HG03439 (cell line): ENCODE measurements around the gene CCDC33.
"Not testable (repeated sequence)": the region's sequence is repeated elsewhere in the genome, so short reads cannot be mapped to it uniquely, and the experiment has no call there.

Source experiments
- ATAC-seq: cut with Tn5 transposase; IDR thresholded peaks from one replicate; pipeline ENCODE4 v1.9.1; 2021; ENCODE audit warnings: mild to moderate bottlenecking, moderate library complexity; ENCODE audit not compliant: unreplicated experiment

Gene CCDC33

GRCh38 chr15:74332611-74333010 lies 96.5 kb downstream of the CCDC33 start:
- ATAC-seq = no peak

- no peak for ATAC-seq
Observed at GRCh38 chr15:74333093-74333492, 97.0 kb downstream of the CCDC33 start.

- no peak for ATAC-seq
Observed at GRCh38 chr15:74333662-74334061, 97.5 kb downstream of the CCDC33 start.

- no peak for ATAC-seq
Observed at GRCh38 chr15:74334127-74334526, 98.0 kb downstream of the CCDC33 start.

GRCh38 chr15:74335396-74335795 lies 99.3 kb downstream of the CCDC33 start:
- no peak for ATAC-seq

- no peak for ATAC-seq
Observed at GRCh38 chr15:74336061-74337005, 100.2 kb downstream of the CCDC33 start.

GRCh38 chr15:74337146-74337545 lies 101.0 kb downstream of the CCDC33 start:
- no peak for ATAC-seq

- no peak for ATAC-seq
Observed at GRCh38 chr15:74337607-74338211, 101.6 kb downstream of the CCDC33 start.

- ATAC-seq = no peak
Observed at GRCh38 chr15:74338676-74339075, 102.5 kb downstream of the CCDC33 start.

GRCh38 chr15:74339371-74339770 lies 103.2 kb downstream of the CCDC33 start:
- ATAC-seq = no peak

GRCh38 chr15:74340150-74340549 lies 104.0 kb downstream of the CCDC33 start:
- no peak for ATAC-seq

GRCh38 chr15:74343127-74343796 lies 107.1 kb downstream of the CCDC33 start:
- no peak for ATAC-seq

- no peak for ATAC-seq
Observed at GRCh38 chr15:74343797-74344127, 107.6 kb downstream of the CCDC33 start.

- no peak for ATAC-seq
Observed at GRCh38 chr15:74345051-74345450, 108.9 kb downstream of the CCDC33 start.

GRCh38 chr15:74347757-74348250 lies 111.7 kb downstream of the CCDC33 start:
- no peak for ATAC-seq

- ATAC-seq = no peak
Observed at GRCh38 chr15:74349241-74349778, 113.2 kb downstream of the CCDC33 start.

- no peak for ATAC-seq
Observed at GRCh38 chr15:74350295-74351275, 114.5 kb downstream of the CCDC33 start.

GRCh38 chr15:74351670-74352069 lies 115.5 kb downstream of the CCDC33 start:
- no peak for ATAC-seq

- ATAC-seq = no peak
Observed at GRCh38 chr15:74352393-74352910, 116.3 kb downstream of the CCDC33 start.

- not testable (repeated sequence) for ATAC-seq
Observed at GRCh38 chr15:74353992-74354391, 117.9 kb downstream of the CCDC33 start.
